ENCODE results near the gene SLC50A1. TPM values are rescaled to one million over a fixed set of nuclear protein-coding genes. Genes with fewer than 3 reads are reported as not detected.

Gene SLC50A1
- 10 to 100 TPM in 3 of 4 donors, 1 to 10 TPM in 1; 5.7 to 33.9 (median 14.9) TPM for total RNA-seq

- peak; percentile 80 to 83 for DNase-seq (ENCODE audit: low spot score in 2 of 2)
- Histone ChIP-seq H3K4me1 (peaks cover 4 to 83% (median 25%) of the 10 kb centered on the region in 4 donors), H3K4me3 (peak within 1 kb of the TSS; percentile 53 to 84 (median 69)), H3K27ac (peak within 1 kb of the TSS; percentile 96 to 100 (median 98)), H3K27me3 (no peaks in the 10 kb centered on the region), H3K36me3 (peaks cover 0 to 41% (median 0%) of the 10 kb centered on the region in 3 donors), H3K9me3 (no peaks in the 10 kb centered on the region)
- TF ChIP-seq EP300 (IDR thresholded peaks at IDR 0.05), result peak; percentile 70 to 94
- TF ChIP-seq, protein P1, sequence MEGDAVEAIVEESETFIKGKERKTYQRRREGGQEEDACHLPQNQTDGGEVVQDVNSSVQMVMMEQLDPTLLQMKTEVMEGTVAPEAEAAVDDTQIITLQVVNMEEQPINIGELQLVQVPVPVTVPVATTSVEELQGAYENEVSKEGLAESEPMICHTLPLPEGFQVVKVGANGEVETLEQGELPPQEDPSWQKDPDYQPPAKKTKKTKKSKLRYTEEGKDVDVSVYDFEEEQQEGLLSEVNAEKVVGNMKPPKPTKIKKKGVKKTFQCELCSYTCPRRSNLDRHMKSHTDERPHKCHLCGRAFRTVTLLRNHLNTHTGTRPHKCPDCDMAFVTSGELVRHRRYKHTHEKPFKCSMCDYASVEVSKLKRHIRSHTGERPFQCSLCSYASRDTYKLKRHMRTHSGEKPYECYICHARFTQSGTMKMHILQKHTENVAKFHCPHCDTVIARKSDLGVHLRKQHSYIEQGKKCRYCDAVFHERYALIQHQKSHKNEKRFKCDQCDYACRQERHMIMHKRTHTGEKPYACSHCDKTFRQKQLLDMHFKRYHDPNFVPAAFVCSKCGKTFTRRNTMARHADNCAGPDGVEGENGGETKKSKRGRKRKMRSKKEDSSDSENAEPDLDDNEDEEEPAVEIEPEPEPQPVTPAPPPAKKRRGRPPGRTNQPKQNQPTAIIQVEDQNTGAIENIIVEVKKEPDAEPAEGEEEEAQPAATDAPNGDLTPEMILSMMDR (IDR thresholded peaks at IDR 0.05), result peak; percentile 13 to 85 (median 33)
- TF ChIP-seq POLR2A (IDR thresholded peaks at IDR 0.05), result peak; percentile 87 to 94
- WGBS, 2 donors, result 0 to 1% methylated on average over 25 to 26 of the region's 52 CpGs
These were observed at the start of gene SLC50A1 for GRCh38 chr1:155135415-155136028. SLC50A1 (plus strand) TSS chr1:155135852; CDS start chr1:155135912, 60 bp downstream.

DNA sequence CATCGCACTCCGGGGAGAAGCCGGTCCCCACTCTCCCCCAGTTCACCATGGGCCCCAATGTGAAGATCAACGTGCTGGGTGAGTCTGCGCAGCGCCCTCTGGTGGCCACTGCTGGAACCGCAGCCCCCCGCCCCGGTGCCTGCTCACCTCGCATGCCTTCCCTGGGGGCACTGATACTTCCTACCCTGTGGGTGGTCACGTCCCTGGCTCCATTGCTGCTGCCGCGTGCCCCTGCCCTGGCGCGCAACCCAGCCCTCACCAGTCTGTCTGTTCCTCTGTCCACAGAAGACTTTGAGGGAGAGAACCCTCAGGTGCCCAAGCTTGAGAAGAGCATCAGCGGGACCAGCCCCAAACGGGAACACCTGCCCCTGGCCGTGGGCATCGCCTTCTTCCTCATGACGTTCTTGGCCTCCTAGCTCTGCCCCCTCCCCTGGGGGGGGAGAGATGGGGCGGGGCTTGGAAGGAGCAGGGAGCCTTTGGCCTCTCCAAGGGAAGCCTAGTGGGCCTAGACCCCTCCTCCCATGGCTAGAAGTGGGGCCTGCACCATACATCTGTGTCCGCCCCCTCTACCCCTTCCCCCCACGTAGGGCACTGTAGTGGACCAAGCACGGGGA is 49.4 kb upstream of the SLC50A1 start:
- peak overlapping the region in 3 of 4 donors; percentile 63 to 96 (median 67) for H3K4me3 ChIP-seq
- H3K27ac ChIP-seq, result peak overlapping the region in 3 of 4 donors; percentile 87 to 97 (median 93)

DNA sequence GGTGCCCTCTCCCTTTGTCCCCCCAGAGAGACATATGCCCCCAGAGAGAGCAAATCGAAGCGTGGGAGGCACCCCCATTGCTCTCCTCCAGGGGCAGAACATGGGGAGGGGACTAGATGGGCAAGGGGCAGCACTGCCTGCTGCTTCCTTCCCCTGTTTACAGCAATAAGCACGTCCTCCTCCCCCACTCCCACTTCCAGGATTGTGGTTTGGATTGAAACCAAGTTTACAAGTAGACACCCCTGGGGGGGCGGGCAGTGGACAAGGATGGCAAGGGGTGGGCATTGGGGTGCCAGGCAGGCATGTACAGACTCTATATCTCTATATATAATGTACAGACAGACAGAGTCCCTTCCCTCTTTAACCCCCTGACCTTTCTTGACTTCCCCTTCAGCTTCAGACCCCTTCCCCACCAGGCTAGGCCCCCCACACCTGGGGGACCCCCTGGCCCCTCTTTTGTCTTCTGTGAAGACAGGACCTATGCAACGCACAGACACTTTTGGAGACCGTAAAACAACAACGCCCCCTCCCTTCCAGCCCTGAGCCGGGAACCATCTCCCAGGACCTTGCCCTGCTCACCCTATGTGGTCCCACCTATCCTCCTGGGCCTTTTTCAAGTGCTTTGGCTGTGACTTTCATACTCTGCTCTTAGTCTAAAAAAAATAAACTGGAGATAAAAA is 48.7 kb upstream of the SLC50A1 start:
- H3K4me1 ChIP-seq, result peaks cover 4 to 52% (median 29%) of the 10 kb centered on the region in 4 donors
- peaks cover 0 to 25% of the 10 kb centered on the region in 2 donors for H3K27me3 ChIP-seq
- H3K36me3 ChIP-seq, result no peaks in the 10 kb centered on the region
- no peaks in the 10 kb centered on the region for H3K9me3 ChIP-seq
- WGBS, 2 donors, result 47 to 55% methylated on average over 8 of the region's 8 CpGs
- no peak overlapping the region for H3K4me3 ChIP-seq
- DNase-seq (ENCODE audit: low spot score in 2 of 2), result no peak
- no peak overlapping the region for H3K27ac ChIP-seq
- TF ChIP-seq EP300 (IDR thresholded peaks at IDR 0.05) (no peak), POLR2A (IDR thresholded peaks at IDR 0.05) (no peak)
- TF ChIP-seq, protein P1 (IDR thresholded peaks at IDR 0.05), result no peak

More for the DNA sequence above, 49.4 kb upstream of the SLC50A1 start:
- peak in 1 of 2 donors; percentile 78 for DNase-seq (ENCODE audit: low spot score in 2 of 2)
- TF ChIP-seq POLR2A (IDR thresholded peaks at IDR 0.05), result no peak
- TF ChIP-seq, protein P1 (IDR thresholded peaks at IDR 0.05), result peak; percentile 93 to 100 (median 97)
- no peak for TF ChIP-seq EP300 (IDR thresholded peaks at IDR 0.05)
- 5 to 17% methylated on average over 4 to 23 of the region's 24 CpGs for WGBS, 2 donors
- H3K4me1 ChIP-seq, result peaks cover 4 to 52% (median 28%) of the 10 kb centered on the region in 4 donors
- no peaks in the 10 kb centered on the region for H3K36me3 ChIP-seq
- no peaks in the 10 kb centered on the region for H3K9me3 ChIP-seq
- H3K27me3 ChIP-seq, result peaks cover 0 to 33% of the 10 kb centered on the region in 2 donors

- Histone ChIP-seq H3K4me1 (peaks cover 0 to 37% (median 11%) of the 10 kb centered on the region in 4 donors), H3K4me3 (no peak overlapping the region), H3K27me3 (no peaks in the 10 kb centered on the region), H3K9me3 (no peaks in the 10 kb centered on the region), H3K27ac (no peak overlapping the region), H3K36me3 (no peaks in the 10 kb centered on the region)
- 26 to 29% methylated on average over 20 to 29 of the region's 29 CpGs for WGBS, 2 donors
- peak; percentile 62 to 77 for DNase-seq (ENCODE audit: low spot score in 2 of 2)
- TF ChIP-seq, protein P1 (IDR thresholded peaks at IDR 0.05), result peak; percentile 97 to 99 (median 98)
- TF ChIP-seq EP300 (IDR thresholded peaks at IDR 0.05) (peak in 1 of 2 donors; percentile 23), POLR2A (IDR thresholded peaks at IDR 0.05) (no peak)
These were observed 44.3 kb upstream of the SLC50A1 start for GRCh38 chr1:155091071-155092051.

Data from tibial nerve (tissue), 4 donors.